Neural cell (in vitro differentiated cells): ENCODE data around the gene NF2.

Source experiments
- EP300 ChIP-seq: fragments of 450-650 bp; conservative IDR thresholded peaks from 2 replicates; pipeline ENCODE4 v1.6.1; 2014; ENCODE audit warnings: antibody characterized with exemption, mild to moderate bottlenecking, moderate library complexity; ENCODE audit not compliant: poor library complexity, severe bottlenecking
- EZH2 ChIP-seq: fragments of 200-600, 300-800 bp; shearing (Covaris generic), sonication (generic); IDR thresholded peaks from 2 replicates; pipeline ENCODE4 v1.6.1; 2014; ENCODE audit warnings: antibody characterized with exemption, low read length, borderline replicate concordance, mild to moderate bottlenecking; ENCODE audit not compliant: insufficient read depth, poor library complexity, severe bottlenecking
- MXI1 ChIP-seq: fragments of 450-650 bp; conservative IDR thresholded peaks from 2 replicates; pipeline ENCODE4 v1.6.1; 2014; ENCODE audit warnings: antibody characterized with exemption, mild to moderate bottlenecking; ENCODE audit not compliant: poor library complexity, severe bottlenecking
- POLR2AphosphoS5 ChIP-seq: IDR thresholded peaks from 2 replicates; pipeline ENCODE4 v1.6.1; 2012
- RAD21 ChIP-seq: fragments of 450-650 bp; conservative IDR thresholded peaks from 2 replicates; pipeline ENCODE4 v1.6.1; 2014; ENCODE audit warnings: antibody characterized with exemption, mild to moderate bottlenecking, moderate library complexity
- TAF1 ChIP-seq: IDR thresholded peaks from 2 replicates; pipeline ENCODE4 v1.6.1; 2012; ENCODE audit warnings: low read depth
- TF ChIP-seq, protein P1 (sequence below): fragments of 450-650 bp; IDR thresholded peaks from 2 replicates; pipeline ENCODE4 v1.5.1; 2014; ENCODE audit warnings: antibody characterized with exemption, mild to moderate bottlenecking, moderate library complexity; ENCODE audit not compliant: poor library complexity, severe bottlenecking
- TF ChIP-seq, protein P2 (sequence below): IDR thresholded peaks from 2 replicates; pipeline ENCODE4 v1.6.1; 2012; ENCODE audit warnings: borderline replicate concordance

DNA sequence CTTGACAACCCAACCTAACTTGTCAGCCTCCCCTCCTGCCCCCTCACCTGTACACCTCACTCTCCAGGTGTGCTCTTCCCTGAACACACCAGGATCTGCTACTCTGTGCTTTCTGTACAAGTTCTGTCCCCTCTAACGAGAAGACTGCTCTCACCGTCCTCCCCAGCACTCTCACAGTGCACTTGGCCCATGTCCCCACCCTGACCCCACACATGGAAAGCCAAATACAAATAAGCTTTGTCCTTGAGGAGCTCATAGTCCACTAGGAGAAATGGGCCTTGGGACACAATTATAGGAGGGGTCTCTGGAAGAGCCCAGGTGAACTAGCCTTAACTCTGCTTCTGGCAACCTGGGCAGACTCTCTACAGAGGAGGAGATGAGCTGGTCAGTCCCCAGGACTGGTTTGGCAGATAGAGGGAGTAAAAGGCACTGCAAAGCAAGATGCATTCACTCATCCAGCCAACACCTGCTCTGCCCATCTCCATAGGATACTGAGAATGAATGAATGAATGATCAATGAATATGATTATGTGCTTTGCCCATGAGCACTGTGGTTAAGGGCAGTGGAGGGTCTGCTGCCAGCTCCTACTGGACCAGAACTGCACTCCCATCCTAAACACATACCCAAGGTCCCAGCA is 32.4 kb upstream of the NF2 start:
- TF ChIP-seq, protein P1, sequence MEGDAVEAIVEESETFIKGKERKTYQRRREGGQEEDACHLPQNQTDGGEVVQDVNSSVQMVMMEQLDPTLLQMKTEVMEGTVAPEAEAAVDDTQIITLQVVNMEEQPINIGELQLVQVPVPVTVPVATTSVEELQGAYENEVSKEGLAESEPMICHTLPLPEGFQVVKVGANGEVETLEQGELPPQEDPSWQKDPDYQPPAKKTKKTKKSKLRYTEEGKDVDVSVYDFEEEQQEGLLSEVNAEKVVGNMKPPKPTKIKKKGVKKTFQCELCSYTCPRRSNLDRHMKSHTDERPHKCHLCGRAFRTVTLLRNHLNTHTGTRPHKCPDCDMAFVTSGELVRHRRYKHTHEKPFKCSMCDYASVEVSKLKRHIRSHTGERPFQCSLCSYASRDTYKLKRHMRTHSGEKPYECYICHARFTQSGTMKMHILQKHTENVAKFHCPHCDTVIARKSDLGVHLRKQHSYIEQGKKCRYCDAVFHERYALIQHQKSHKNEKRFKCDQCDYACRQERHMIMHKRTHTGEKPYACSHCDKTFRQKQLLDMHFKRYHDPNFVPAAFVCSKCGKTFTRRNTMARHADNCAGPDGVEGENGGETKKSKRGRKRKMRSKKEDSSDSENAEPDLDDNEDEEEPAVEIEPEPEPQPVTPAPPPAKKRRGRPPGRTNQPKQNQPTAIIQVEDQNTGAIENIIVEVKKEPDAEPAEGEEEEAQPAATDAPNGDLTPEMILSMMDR, result no peak
- TF ChIP-seq RAD21 (no peak), MXI1 (no peak), TAF1 (no peak), EZH2 (no peak), EP300 (no peak), POLR2AphosphoS5 (no peak)
- TF ChIP-seq, protein P2, sequence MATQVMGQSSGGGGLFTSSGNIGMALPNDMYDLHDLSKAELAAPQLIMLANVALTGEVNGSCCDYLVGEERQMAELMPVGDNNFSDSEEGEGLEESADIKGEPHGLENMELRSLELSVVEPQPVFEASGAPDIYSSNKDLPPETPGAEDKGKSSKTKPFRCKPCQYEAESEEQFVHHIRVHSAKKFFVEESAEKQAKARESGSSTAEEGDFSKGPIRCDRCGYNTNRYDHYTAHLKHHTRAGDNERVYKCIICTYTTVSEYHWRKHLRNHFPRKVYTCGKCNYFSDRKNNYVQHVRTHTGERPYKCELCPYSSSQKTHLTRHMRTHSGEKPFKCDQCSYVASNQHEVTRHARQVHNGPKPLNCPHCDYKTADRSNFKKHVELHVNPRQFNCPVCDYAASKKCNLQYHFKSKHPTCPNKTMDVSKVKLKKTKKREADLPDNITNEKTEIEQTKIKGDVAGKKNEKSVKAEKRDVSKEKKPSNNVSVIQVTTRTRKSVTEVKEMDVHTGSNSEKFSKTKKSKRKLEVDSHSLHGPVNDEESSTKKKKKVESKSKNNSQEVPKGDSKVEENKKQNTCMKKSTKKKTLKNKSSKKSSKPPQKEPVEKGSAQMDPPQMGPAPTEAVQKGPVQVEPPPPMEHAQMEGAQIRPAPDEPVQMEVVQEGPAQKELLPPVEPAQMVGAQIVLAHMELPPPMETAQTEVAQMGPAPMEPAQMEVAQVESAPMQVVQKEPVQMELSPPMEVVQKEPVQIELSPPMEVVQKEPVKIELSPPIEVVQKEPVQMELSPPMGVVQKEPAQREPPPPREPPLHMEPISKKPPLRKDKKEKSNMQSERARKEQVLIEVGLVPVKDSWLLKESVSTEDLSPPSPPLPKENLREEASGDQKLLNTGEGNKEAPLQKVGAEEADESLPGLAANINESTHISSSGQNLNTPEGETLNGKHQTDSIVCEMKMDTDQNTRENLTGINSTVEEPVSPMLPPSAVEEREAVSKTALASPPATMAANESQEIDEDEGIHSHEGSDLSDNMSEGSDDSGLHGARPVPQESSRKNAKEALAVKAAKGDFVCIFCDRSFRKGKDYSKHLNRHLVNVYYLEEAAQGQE, result no peak
